ENCODE measurements around the gene TMEM33. TPM values are rescaled to one million over a fixed set of nuclear protein-coding genes. Genes with fewer than 3 reads are reported as not detected.

Gene TMEM33
- total and polyA plus RNA-seq, 2 of the 8 experiments (the other 6 are each of a cell fraction or from before 2014, with no cell fraction given) = 72.5 to 94.4 TPM

DNA sequence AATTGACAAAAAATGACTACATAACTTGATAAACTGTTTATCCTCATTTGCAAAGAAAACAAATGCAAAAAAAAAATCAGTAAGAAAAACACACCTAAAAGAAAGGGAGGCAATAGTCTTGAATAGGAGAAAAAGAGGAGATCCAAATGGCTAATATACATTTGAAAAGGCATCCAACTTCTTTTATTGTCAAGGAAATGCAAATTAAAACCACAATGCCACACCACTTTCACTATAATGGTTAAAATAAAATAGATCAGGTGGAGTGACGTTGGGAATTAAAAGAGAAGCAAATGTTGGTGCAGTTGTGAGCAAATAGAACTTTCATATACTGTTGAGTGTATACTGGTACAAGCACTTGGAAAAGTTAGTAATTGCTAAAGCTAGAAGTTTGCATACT lies 49.9 kb downstream of the TMEM33 start (continued):
- TF ChIP-seq, protein P1, sequence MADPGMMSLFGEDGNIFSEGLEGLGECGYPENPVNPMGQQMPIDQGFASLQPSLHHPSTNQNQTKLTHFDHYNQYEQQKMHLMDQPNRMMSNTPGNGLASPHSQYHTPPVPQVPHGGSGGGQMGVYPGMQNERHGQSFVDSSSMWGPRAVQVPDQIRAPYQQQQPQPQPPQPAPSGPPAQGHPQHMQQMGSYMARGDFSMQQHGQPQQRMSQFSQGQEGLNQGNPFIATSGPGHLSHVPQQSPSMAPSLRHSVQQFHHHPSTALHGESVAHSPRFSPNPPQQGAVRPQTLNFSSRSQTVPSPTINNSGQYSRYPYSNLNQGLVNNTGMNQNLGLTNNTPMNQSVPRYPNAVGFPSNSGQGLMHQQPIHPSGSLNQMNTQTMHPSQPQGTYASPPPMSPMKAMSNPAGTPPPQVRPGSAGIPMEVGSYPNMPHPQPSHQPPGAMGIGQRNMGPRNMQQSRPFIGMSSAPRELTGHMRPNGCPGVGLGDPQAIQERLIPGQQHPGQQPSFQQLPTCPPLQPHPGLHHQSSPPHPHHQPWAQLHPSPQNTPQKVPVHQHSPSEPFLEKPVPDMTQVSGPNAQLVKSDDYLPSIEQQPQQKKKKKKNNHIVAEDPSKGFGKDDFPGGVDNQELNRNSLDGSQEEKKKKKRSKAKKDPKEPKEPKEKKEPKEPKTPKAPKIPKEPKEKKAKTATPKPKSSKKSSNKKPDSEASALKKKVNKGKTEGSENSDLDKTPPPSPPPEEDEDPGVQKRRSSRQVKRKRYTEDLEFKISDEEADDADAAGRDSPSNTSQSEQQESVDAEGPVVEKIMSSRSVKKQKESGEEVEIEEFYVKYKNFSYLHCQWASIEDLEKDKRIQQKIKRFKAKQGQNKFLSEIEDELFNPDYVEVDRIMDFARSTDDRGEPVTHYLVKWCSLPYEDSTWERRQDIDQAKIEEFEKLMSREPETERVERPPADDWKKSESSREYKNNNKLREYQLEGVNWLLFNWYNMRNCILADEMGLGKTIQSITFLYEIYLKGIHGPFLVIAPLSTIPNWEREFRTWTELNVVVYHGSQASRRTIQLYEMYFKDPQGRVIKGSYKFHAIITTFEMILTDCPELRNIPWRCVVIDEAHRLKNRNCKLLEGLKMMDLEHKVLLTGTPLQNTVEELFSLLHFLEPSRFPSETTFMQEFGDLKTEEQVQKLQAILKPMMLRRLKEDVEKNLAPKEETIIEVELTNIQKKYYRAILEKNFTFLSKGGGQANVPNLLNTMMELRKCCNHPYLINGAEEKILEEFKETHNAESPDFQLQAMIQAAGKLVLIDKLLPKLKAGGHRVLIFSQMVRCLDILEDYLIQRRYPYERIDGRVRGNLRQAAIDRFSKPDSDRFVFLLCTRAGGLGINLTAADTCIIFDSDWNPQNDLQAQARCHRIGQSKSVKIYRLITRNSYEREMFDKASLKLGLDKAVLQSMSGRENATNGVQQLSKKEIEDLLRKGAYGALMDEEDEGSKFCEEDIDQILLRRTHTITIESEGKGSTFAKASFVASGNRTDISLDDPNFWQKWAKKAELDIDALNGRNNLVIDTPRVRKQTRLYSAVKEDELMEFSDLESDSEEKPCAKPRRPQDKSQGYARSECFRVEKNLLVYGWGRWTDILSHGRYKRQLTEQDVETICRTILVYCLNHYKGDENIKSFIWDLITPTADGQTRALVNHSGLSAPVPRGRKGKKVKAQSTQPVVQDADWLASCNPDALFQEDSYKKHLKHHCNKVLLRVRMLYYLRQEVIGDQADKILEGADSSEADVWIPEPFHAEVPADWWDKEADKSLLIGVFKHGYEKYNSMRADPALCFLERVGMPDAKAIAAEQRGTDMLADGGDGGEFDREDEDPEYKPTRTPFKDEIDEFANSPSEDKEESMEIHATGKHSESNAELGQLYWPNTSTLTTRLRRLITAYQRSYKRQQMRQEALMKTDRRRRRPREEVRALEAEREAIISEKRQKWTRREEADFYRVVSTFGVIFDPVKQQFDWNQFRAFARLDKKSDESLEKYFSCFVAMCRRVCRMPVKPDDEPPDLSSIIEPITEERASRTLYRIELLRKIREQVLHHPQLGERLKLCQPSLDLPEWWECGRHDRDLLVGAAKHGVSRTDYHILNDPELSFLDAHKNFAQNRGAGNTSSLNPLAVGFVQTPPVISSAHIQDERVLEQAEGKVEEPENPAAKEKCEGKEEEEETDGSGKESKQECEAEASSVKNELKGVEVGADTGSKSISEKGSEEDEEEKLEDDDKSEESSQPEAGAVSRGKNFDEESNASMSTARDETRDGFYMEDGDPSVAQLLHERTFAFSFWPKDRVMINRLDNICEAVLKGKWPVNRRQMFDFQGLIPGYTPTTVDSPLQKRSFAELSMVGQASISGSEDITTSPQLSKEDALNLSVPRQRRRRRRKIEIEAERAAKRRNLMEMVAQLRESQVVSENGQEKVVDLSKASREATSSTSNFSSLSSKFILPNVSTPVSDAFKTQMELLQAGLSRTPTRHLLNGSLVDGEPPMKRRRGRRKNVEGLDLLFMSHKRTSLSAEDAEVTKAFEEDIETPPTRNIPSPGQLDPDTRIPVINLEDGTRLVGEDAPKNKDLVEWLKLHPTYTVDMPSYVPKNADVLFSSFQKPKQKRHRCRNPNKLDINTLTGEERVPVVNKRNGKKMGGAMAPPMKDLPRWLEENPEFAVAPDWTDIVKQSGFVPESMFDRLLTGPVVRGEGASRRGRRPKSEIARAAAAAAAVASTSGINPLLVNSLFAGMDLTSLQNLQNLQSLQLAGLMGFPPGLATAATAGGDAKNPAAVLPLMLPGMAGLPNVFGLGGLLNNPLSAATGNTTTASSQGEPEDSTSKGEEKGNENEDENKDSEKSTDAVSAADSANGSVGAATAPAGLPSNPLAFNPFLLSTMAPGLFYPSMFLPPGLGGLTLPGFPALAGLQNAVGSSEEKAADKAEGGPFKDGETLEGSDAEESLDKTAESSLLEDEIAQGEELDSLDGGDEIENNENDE (IDR thresholded peaks at IDR 0.05; ENCODE audit: insufficient replicate concordance, low read length) = peak; percentile 58

Data from H1 (cell line).